Neuronal stem cell (in vitro differentiated cells): ENCODE results near the gene ANKRD28.
A peak's percentile ranks its signal among the peaks of the same experiment; 100 is the strongest.
"Not testable (repeated sequence)": the region's sequence is repeated elsewhere in the genome, so short reads cannot be mapped to it uniquely, and the experiment has no call there.

Source experiments
- DNase-seq: peaks from one replicate; pipeline ENCODE4 v3.0.0-alpha.2; 2013; ENCODE audit warnings: low spot score
- H2AFZ ChIP-seq: one replicate; pipeline ENCODE4 v1.6.1; 2013; ENCODE audit warnings: mild to moderate bottlenecking, low read length, inconsistent platforms
- H2AK5ac ChIP-seq: 2 replicates; pipeline ENCODE4 v1.6.1; 2013; ENCODE audit warnings: low read depth, mild to moderate bottlenecking, inconsistent platforms, low read length, moderate library complexity, mixed read lengths
- H2BK120ac ChIP-seq: 2 replicates; pipeline ENCODE4 v1.6.1; 2013; ENCODE audit warnings: low read depth, mild to moderate bottlenecking, inconsistent platforms, low read length, moderate library complexity, mixed read lengths
- H2BK12ac ChIP-seq: one replicate; pipeline ENCODE4 v1.6.1; 2013; ENCODE audit warnings: low read length, inconsistent platforms
- H2BK15ac ChIP-seq: 2 replicates; pipeline ENCODE4 v1.6.1; 2013; ENCODE audit warnings: mild to moderate bottlenecking, low read length, inconsistent platforms, mixed read lengths
- H2BK5ac ChIP-seq: one replicate; pipeline ENCODE4 v1.6.1; 2013; ENCODE audit warnings: inconsistent platforms, mild to moderate bottlenecking, low read length, moderate library complexity
- H3K14ac ChIP-seq: one replicate; pipeline ENCODE4 v1.6.1; 2013; ENCODE audit warnings: low read length, inconsistent platforms
- H3K18ac ChIP-seq: 2 replicates; pipeline ENCODE4 v1.6.1; 2013; ENCODE audit warnings: low read length, inconsistent platforms
- H3K23ac ChIP-seq: 2 replicates; pipeline ENCODE4 v1.6.1; 2013; ENCODE audit warnings: low read depth, mild to moderate bottlenecking, mixed read lengths, low read length, inconsistent platforms; ENCODE audit not compliant: poor library complexity
- H3K27ac ChIP-seq: replicated peaks from 3 replicates; pipeline ENCODE4 v1.5.1; 2013; ENCODE audit warnings: low read length, inconsistent platforms
- H3K27me3 ChIP-seq, 3 experiments: 2 replicates each; pipeline ENCODE4 v1.6.1; 2013; ENCODE audit warnings: low read length in 3 of 3, mild to moderate bottlenecking in 2 of 3, inconsistent platforms in 1 of 3, low read depth in 1 of 3, mixed read lengths in 1 of 3, moderate library complexity in 1 of 3; ENCODE audit not compliant: control insufficient read depth in 3 of 3, insufficient read depth in 3 of 3
- H3K36me3 ChIP-seq, 2 donors: replicated peaks in 1 of 2; 2 replicates each; pipeline ENCODE4 v1.6.1; 2013; ENCODE audit warnings: low read length in 2 of 2; ENCODE audit not compliant: control insufficient read depth in 2 of 2, insufficient read depth in 2 of 2
- H3K4ac ChIP-seq: 2 replicates; pipeline ENCODE4 v1.6.1; 2013; ENCODE audit warnings: inconsistent platforms, mild to moderate bottlenecking, low read length, moderate library complexity
- H3K4me1 ChIP-seq, 2 donors: 1 replicate in 1 of 2; 2 replicates in 1 of 2; pipeline ENCODE4 v1.6.1; 2013; ENCODE audit warnings: low read length in 2 of 2, low read depth in 1 of 2; ENCODE audit not compliant: control insufficient read depth in 2 of 2, insufficient read depth in 1 of 2
- H3K4me2 ChIP-seq: one replicate; pipeline ENCODE4 v1.6.1; 2013; ENCODE audit warnings: mild to moderate bottlenecking, low read length, inconsistent platforms; ENCODE audit not compliant: insufficient read depth, poor library complexity, severe bottlenecking
- H3K4me3 ChIP-seq, 2 donors: 2 replicates each; pipeline ENCODE4 v1.5.1; 2013; ENCODE audit warnings: low read length in 2 of 2, mild to moderate bottlenecking in 2 of 2, inconsistent platforms in 1 of 2, moderate library complexity in 1 of 2
- H3K79me1 ChIP-seq: one replicate; pipeline ENCODE4 v1.6.1; 2013; ENCODE audit warnings: low read depth, mild to moderate bottlenecking, inconsistent platforms, low read length, moderate library complexity
- H3K9ac ChIP-seq: one replicate; pipeline ENCODE4 v1.6.1; 2013; ENCODE audit warnings: mild to moderate bottlenecking, low read depth, low read length, inconsistent platforms; ENCODE audit not compliant: poor library complexity
- H3K9me3 ChIP-seq, 2 donors: replicated peaks in 1 of 2; 2 replicates each; pipeline versions ENCODE3 to v1.6.1; 2013; ENCODE audit warnings: low read length in 2 of 2, mild to moderate bottlenecking in 2 of 2, inconsistent platforms in 1 of 2, low read depth in 1 of 2, mixed read lengths in 1 of 2, moderate library complexity in 1 of 2; ENCODE audit not compliant: control insufficient read depth in 2 of 2, insufficient read depth in 1 of 2
- H4K8ac ChIP-seq: one replicate; pipeline ENCODE4 v1.6.1; 2013; ENCODE audit warnings: low read depth, mild to moderate bottlenecking, inconsistent platforms, low read length, moderate library complexity
- H4K91ac ChIP-seq: one replicate; pipeline ENCODE4 v1.6.1; 2013; ENCODE audit warnings: low read length, low read depth, mild to moderate bottlenecking, inconsistent platforms; ENCODE audit not compliant: poor library complexity
- WGBS, 2 donors: extraction: QIAGEN DNeasy Blood & Tissue Kit; methylation state at CpG; one replicate each; pipeline ENCODE4 v1.1.7; 2013; ENCODE audit warnings: missing lambda C conversion rate in 2 of 2, mixed read lengths in 1 of 2; ENCODE audit not compliant: insufficient read length in 2 of 2, insufficient replicate concordance in 1 of 2; ENCODE audit errors: extremely low coverage in 2 of 2; 5-methylcytosine and 5-hydroxymethylcytosine counted together

ANKRD28 gene

GRCh38 chr3:15753056-15753710 lies 44.6 kb downstream of the ANKRD28 start:
- H3K4me1 ChIP-seq = peaks cover 4% of the 10 kb centered on the region in 2 donors
- H2AK5ac ChIP-seq = no peak overlapping the region
- WGBS, 2 donors = no CpG with 5 or more reads among the region's 5 CpGs
- no peak overlapping the region for H2BK15ac ChIP-seq
- H2BK12ac ChIP-seq = no peak overlapping the region
- H2BK120ac ChIP-seq = no peak overlapping the region
- no peak overlapping the region for H3K23ac ChIP-seq
- H4K8ac ChIP-seq = no peak overlapping the region
- H3K9me3 ChIP-seq = no peaks in the 10 kb centered on the region
- peak; percentile 5 for DNase-seq
- no peak overlapping the region for H2BK5ac ChIP-seq
- H2AFZ ChIP-seq = no peak overlapping the region
- H3K18ac ChIP-seq = no peak overlapping the region
- no peaks in the 10 kb centered on the region for H3K27me3 ChIP-seq
- H3K79me1 ChIP-seq = no peaks in the 10 kb centered on the region
- H3K14ac ChIP-seq = no peak overlapping the region
- H3K4ac ChIP-seq = no peak overlapping the region
- no peak overlapping the region for H3K4me2 ChIP-seq
- peak overlapping the region; percentile 27 for H3K27ac ChIP-seq
- H3K36me3 ChIP-seq = peaks cover 2 to 26% of the 10 kb centered on the region in 2 donors
- no peak overlapping the region for H4K91ac ChIP-seq
- no peak overlapping the region for H3K9ac ChIP-seq
- no peak overlapping the region for H3K4me3 ChIP-seq

- Histone ChIP-seq H3K4ac (no peak overlapping the region), H3K27me3 (no peaks in the 10 kb centered on the region), H3K79me1 (no peaks in the 10 kb centered on the region), H3K36me3 (peaks cover 2 to 33% of the 10 kb centered on the region in 2 donors), H3K14ac (no peak overlapping the region), H2AK5ac (no peak overlapping the region), H3K18ac (no peak overlapping the region), H3K9ac (no peak overlapping the region), H3K4me1 (peaks cover 0 to 4% of the 10 kb centered on the region in 2 donors), H4K8ac (no peak overlapping the region), H2BK5ac (no peak overlapping the region), H3K23ac (no peak overlapping the region), H3K27ac (no peak overlapping the region), H3K9me3 (no peaks in the 10 kb centered on the region), H2AFZ (no peak overlapping the region), H3K4me3 (no peak overlapping the region), H2BK12ac (no peak overlapping the region), H4K91ac (no peak overlapping the region), H2BK120ac (no peak overlapping the region), H2BK15ac (no peak overlapping the region), H3K4me2 (no peak overlapping the region)
- no peak for DNase-seq
- no CpG with 5 or more reads among the region's 2 CpGs for WGBS, 2 donors
Observed at GRCh38 chr3:15750879-15751278, 46.9 kb downstream of the ANKRD28 start.

- Histone ChIP-seq H3K4me3 (no peak overlapping the region), H4K8ac (no peak overlapping the region), H2BK5ac (no peak overlapping the region), H2BK12ac (no peak overlapping the region), H2BK120ac (no peak overlapping the region), H3K4me2 (no peak overlapping the region), H3K4ac (no peak overlapping the region), H3K14ac (no peak overlapping the region), H3K18ac (no peak overlapping the region), H2BK15ac (no peak overlapping the region), H3K4me1 (peaks cover 0 to 4% of the 10 kb centered on the region in 2 donors), H3K9ac (no peak overlapping the region), H3K23ac (no peak overlapping the region), H3K9me3 (no peaks in the 10 kb centered on the region), H3K79me1 (no peaks in the 10 kb centered on the region), H3K27ac (no peak overlapping the region), H2AFZ (no peak overlapping the region), H3K36me3 (peaks cover 2 to 33% of the 10 kb centered on the region in 2 donors), H2AK5ac (no peak overlapping the region), H3K27me3 (no peaks in the 10 kb centered on the region), H4K91ac (no peak overlapping the region)
- WGBS, 2 donors = no CpG with 5 or more reads among the region's 3 CpGs
- no peak for DNase-seq
Observed at GRCh38 chr3:15750143-15750542, 47.6 kb downstream of the ANKRD28 start.

GRCh38 chr3:15745896-15746295 lies 51.9 kb downstream of the ANKRD28 start:
- not testable (repeated sequence) for H2BK12ac ChIP-seq, H3K4me3 ChIP-seq, H3K27ac ChIP-seq, H3K4me2 ChIP-seq, H2BK120ac ChIP-seq, H2BK5ac ChIP-seq, H2AFZ ChIP-seq, H4K91ac ChIP-seq, H3K14ac ChIP-seq, H3K4ac ChIP-seq, DNase-seq, H2BK15ac ChIP-seq, H3K9me3 ChIP-seq, H3K18ac ChIP-seq, H4K8ac ChIP-seq, H3K4me1 ChIP-seq, H3K9ac ChIP-seq, H2AK5ac ChIP-seq, H3K79me1 ChIP-seq, H3K23ac ChIP-seq, H3K27me3 ChIP-seq
- peaks cover 2 to 25% of the 10 kb centered on the region in 2 donors for H3K36me3 ChIP-seq
- no CpG with 5 or more reads among the region's 2 CpGs for WGBS, 2 donors
